ENCODE measurements around the gene OPA1. TPM values are rescaled to one million over a fixed set of nuclear protein-coding genes. Genes with fewer than 3 reads are reported as not detected.

The OPA1 gene, protein sequence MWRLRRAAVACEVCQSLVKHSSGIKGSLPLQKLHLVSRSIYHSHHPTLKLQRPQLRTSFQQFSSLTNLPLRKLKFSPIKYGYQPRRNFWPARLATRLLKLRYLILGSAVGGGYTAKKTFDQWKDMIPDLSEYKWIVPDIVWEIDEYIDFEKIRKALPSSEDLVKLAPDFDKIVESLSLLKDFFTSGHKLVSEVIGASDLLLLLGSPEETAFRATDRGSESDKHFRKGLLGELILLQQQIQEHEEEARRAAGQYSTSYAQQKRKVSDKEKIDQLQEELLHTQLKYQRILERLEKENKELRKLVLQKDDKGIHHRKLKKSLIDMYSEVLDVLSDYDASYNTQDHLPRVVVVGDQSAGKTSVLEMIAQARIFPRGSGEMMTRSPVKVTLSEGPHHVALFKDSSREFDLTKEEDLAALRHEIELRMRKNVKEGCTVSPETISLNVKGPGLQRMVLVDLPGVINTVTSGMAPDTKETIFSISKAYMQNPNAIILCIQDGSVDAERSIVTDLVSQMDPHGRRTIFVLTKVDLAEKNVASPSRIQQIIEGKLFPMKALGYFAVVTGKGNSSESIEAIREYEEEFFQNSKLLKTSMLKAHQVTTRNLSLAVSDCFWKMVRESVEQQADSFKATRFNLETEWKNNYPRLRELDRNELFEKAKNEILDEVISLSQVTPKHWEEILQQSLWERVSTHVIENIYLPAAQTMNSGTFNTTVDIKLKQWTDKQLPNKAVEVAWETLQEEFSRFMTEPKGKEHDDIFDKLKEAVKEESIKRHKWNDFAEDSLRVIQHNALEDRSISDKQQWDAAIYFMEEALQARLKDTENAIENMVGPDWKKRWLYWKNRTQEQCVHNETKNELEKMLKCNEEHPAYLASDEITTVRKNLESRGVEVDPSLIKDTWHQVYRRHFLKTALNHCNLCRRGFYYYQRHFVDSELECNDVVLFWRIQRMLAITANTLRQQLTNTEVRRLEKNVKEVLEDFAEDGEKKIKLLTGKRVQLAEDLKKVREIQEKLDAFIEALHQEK
- 42.1 TPM for polyA plus RNA-seq (2012; ENCODE audit: insufficient read depth, insufficient read length, low read depth)

DNA sequence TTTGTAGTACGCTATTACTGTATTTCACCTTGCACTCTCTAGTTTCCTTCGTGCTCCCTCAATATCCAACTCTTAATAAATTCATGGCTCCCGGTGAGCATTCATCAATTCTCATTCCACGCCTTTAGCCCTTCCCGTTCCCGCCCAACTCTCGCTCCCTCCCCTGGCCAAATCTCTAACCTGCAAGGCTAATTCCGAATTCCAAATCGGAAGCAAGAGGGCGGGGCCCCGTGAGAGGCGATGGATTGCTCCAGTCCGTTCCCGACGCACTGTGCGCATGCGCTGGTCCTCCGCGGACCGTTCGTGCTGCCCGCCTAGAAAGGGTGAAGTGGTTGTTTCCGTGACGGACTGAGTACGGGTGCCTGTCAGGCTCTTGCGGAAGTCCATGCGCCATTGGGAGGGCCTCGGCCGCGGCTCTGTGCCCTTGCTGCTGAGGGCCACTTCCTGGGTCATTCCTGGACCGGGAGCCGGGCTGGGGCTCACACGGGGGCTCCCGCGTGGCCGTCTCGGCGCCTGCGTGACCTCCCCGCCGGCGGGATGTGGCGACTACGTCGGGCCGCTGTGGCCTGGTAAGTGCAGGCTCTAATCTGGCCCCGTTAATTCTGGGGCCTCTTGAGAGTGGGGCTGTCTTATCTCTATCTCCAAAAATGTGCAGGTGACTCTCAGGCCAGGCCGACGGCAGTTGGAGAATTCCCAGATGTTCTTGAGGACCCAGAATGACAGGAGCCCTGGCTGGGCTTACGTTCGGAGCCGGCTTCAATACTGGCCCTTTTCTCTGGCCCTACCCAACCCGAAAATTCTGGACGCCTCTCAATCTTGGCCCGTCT, at the start of gene OPA1:
OPA1 (plus strand) TSS at position 368 of the 827 bp plus-strand sequence; CDS start at position 538, 170 bp downstream.
- H3K4me1 ChIP-seq: peaks cover 4% of the 10 kb centered on the region
- peaks cover 13% of the 10 kb centered on the region for H3K36me3 ChIP-seq
- TF ChIP-seq, protein P1, sequence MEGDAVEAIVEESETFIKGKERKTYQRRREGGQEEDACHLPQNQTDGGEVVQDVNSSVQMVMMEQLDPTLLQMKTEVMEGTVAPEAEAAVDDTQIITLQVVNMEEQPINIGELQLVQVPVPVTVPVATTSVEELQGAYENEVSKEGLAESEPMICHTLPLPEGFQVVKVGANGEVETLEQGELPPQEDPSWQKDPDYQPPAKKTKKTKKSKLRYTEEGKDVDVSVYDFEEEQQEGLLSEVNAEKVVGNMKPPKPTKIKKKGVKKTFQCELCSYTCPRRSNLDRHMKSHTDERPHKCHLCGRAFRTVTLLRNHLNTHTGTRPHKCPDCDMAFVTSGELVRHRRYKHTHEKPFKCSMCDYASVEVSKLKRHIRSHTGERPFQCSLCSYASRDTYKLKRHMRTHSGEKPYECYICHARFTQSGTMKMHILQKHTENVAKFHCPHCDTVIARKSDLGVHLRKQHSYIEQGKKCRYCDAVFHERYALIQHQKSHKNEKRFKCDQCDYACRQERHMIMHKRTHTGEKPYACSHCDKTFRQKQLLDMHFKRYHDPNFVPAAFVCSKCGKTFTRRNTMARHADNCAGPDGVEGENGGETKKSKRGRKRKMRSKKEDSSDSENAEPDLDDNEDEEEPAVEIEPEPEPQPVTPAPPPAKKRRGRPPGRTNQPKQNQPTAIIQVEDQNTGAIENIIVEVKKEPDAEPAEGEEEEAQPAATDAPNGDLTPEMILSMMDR (IDR thresholded peaks at IDR 0.05; ENCODE audit: low read depth, low read length): peak; percentile 39
- H3K27me3 ChIP-seq: no peaks in the 10 kb centered on the region
- peak; percentile 99 for DNase-seq
- no peaks in the 10 kb centered on the region for H3K9me3 ChIP-seq
- H3K4me3 ChIP-seq (ENCODE audit: low read depth, low read length): peak within 1 kb of the TSS; percentile 97

DNA sequence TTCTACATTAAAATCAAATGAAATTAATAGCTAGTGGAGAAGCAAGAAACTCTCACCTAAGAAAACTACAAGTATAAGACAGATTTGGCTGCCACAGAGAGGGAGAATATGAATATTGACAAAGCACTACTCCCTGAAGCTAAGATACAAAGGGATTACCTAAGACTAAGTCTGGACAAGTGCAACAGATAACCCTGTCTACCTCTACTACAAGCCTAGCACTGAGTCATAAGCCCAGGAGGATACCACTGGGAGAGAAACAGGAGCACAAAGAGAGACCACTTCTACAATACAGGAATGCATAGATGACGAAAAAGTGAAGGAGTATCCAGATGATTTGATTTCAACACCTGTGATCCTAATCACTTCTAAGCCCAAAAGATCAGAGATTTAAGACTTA, 48.7 kb upstream of the OPA1 start:
- Histone ChIP-seq H3K27me3 (peaks cover 2% of the 10 kb centered on the region; the same call in 1 of the 2 replicates), H3K9me3 (no peaks in the 10 kb centered on the region), H3K4me1 (no peaks in the 10 kb centered on the region), H3K4me3 (ENCODE audit: low read depth, low read length) (no peak overlapping the region), H3K36me3 (no peaks in the 10 kb centered on the region)
- DNase-seq: no peak
- TF ChIP-seq, protein P1 (IDR thresholded peaks at IDR 0.05; ENCODE audit: low read depth, low read length): no peak

DNA sequence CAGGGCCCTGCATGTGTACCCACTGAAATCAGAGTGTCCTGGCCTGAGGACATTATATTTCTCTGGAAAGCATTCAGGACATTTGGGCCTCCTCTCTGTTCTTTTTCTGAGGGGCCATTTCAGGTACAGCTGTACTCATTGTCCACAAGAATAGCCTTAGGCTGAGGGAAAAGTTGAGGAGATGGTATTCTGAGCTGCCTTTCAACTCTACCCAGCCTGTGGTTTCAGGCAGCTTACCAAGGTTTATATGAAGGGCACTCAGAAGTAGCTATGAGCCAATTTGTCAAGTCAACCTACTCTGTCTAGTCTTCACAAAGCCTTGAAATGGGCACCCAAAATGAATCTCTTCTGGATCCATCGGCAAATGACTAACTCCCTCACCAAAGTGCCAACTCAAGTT, 47.7 kb upstream of the OPA1 start:
- no peaks in the 10 kb centered on the region for H3K9me3 ChIP-seq
- TF ChIP-seq, protein P1 (IDR thresholded peaks at IDR 0.05; ENCODE audit: low read depth, low read length): no peak
- H3K4me1 ChIP-seq: no peaks in the 10 kb centered on the region
- H3K27me3 ChIP-seq: peaks cover 2% of the 10 kb centered on the region; the same call in 1 of the 2 replicates
- no peaks in the 10 kb centered on the region for H3K36me3 ChIP-seq
- H3K4me3 ChIP-seq (ENCODE audit: low read depth, low read length): no peak overlapping the region
- no peak for DNase-seq

DNA sequence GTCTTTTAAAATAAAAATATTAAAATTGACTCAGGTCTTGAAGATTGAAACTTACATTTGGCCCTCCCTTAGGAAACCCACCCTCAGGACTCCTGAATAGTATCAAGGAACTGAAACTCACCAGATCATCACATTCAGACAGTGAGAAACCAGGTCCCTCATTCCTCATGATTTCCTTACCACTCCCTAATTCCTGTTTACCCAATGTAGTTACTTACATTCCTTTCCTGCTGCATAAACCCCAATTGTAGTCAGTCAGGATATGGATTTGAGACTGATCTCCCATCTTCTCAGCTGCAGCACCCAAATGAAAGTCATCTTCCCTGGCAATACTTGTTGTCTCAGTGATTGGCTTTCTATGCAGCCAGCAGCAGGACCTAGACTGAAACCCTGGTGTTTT, 46.9 kb upstream of the OPA1 start:
- Histone ChIP-seq H3K27me3 (peaks cover 2% of the 10 kb centered on the region; the same call in 1 of the 2 replicates), H3K4me3 (ENCODE audit: low read depth, low read length) (no peak overlapping the region), H3K36me3 (no peaks in the 10 kb centered on the region), H3K4me1 (no peaks in the 10 kb centered on the region), H3K9me3 (no peaks in the 10 kb centered on the region)
- DNase-seq: no peak
- TF ChIP-seq, protein P1 (IDR thresholded peaks at IDR 0.05; ENCODE audit: low read depth, low read length): no peak

DNA sequence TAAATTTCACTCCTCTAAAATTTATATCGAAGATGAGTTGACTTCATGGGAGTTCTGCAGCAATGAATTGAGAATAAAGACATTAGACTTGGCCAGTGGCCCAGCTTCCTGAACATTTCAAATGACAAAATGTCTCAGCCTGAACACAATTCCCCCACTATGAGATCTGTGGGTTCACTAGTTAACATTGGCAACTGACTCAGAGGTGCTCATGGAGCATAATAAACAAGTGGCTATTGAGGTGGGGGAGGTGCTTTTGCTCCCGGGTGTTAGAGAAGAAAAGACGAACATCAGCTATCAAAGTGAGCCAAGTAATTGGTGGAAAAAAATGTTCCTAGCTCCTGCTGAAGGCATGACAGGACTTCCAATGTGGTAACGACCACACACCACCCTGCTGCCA, 44.6 kb upstream of the OPA1 start:
- Histone ChIP-seq H3K9me3 (no peaks in the 10 kb centered on the region), H3K27me3 (peaks cover 5% of the 10 kb centered on the region; the same call in 1 of the 2 replicates), H3K36me3 (no peaks in the 10 kb centered on the region), H3K4me3 (ENCODE audit: low read depth, low read length) (no peak overlapping the region), H3K4me1 (no peaks in the 10 kb centered on the region)
- TF ChIP-seq, protein P1 (IDR thresholded peaks at IDR 0.05; ENCODE audit: low read depth, low read length): no peak
- no peak for DNase-seq

All from BE2C (cell line).